ENCODE measurements around the gene SPA17.

Gene SPA17

GRCh38 chr11:124629961-124630360 lies 43.7 kb upstream of the SPA17 start:
- Histone ChIP-seq H3K27ac (ENCODE audit: low read length) (no peak overlapping the region), H3K9me3 (ENCODE audit: insufficient read depth, low read length, severe bottlenecking) (no peaks in the 10 kb centered on the region), H3K79me2 (ENCODE audit: insufficient read depth, low read length) (peaks cover 15% of the 10 kb centered on the region; the same call in 1 of the 2 replicates), H3K4me1 (ENCODE audit: insufficient read depth, low read length) (peaks cover 12% of the 10 kb centered on the region; the same call in 1 of the 2 replicates), H4K20me1 (ENCODE audit: insufficient read depth, low read length) (peaks cover 4% of the 10 kb centered on the region; the same call in 1 of the 2 replicates), H3K36me3 (ENCODE audit: insufficient read depth, low read length) (peaks cover 87% of the 10 kb centered on the region), H3K9ac (ENCODE audit: low read depth, low read length) (no peak overlapping the region), H3K27me3 (ENCODE audit: insufficient read depth, low read length, poor library complexity) (no peaks in the 10 kb centered on the region), H2AFZ (ENCODE audit: low read depth, low read length) (no peak overlapping the region), H3K4me3 (ENCODE audit: low read depth in 1 of 2, low read length in 2 of 2) (no peak overlapping the region), H3K4me2 (ENCODE audit: insufficient read depth, low read length) (no peak overlapping the region)
- DNase-seq (no peak), ATAC-seq (ENCODE audit: insufficient read depth, low read depth) (no peak)
- no peak for TF ChIP-seq EZH2 (IDR thresholded peaks at IDR 0.05; ENCODE audit: borderline replicate concordance, low read depth, low read length, severe bottlenecking)
- TF ChIP-seq CTCF (IDR thresholded peaks at IDR 0.05; ENCODE audit: borderline replicate concordance, extremely low read depth, low read length, poor library complexity, severe bottlenecking): no peak

- Histone ChIP-seq H3K4me2 (ENCODE audit: insufficient read depth, low read length) (no peak overlapping the region), H3K79me2 (ENCODE audit: insufficient read depth, low read length) (no peaks in the 10 kb centered on the region), H3K27ac (ENCODE audit: low read length) (no peak overlapping the region), H3K27me3 (ENCODE audit: insufficient read depth, low read length, poor library complexity) (no peaks in the 10 kb centered on the region), H2AFZ (ENCODE audit: low read depth, low read length) (no peak overlapping the region), H3K9me3 (ENCODE audit: insufficient read depth, low read length, severe bottlenecking) (no peaks in the 10 kb centered on the region), H3K4me1 (ENCODE audit: insufficient read depth, low read length) (no peaks in the 10 kb centered on the region), H3K4me3 (ENCODE audit: low read depth in 1 of 2, low read length in 2 of 2) (no peak overlapping the region), H3K36me3 (ENCODE audit: insufficient read depth, low read length) (peaks cover 81% of the 10 kb centered on the region), H3K9ac (ENCODE audit: low read depth, low read length) (no peak overlapping the region), H4K20me1 (ENCODE audit: insufficient read depth, low read length) (no peaks in the 10 kb centered on the region)
- no peak for ATAC-seq (ENCODE audit: insufficient read depth, low read depth)
- TF ChIP-seq EZH2 (IDR thresholded peaks at IDR 0.05; ENCODE audit: borderline replicate concordance, low read depth, low read length, severe bottlenecking) (no peak), CTCF (IDR thresholded peaks at IDR 0.05; ENCODE audit: borderline replicate concordance, extremely low read depth, low read length, poor library complexity, severe bottlenecking) (no peak)
- DNase-seq: no peak
These were observed 40.3 kb upstream of the SPA17 start for GRCh38 chr11:124633355-124633754.

- DNase-seq: no peak
- H3K4me3 ChIP-seq (ENCODE audit: low read depth in 1 of 2, low read length in 2 of 2): no peak overlapping the region
- H3K9ac ChIP-seq (ENCODE audit: low read depth, low read length): no peak overlapping the region
- H2AFZ ChIP-seq (ENCODE audit: low read depth, low read length): no peak overlapping the region
- no peaks in the 10 kb centered on the region for H3K79me2 ChIP-seq (ENCODE audit: insufficient read depth, low read length)
- H3K27me3 ChIP-seq (ENCODE audit: insufficient read depth, low read length, poor library complexity): no peaks in the 10 kb centered on the region
- H4K20me1 ChIP-seq (ENCODE audit: insufficient read depth, low read length): no peaks in the 10 kb centered on the region
- no peak for ATAC-seq (ENCODE audit: insufficient read depth, low read depth)
- TF ChIP-seq EZH2 (IDR thresholded peaks at IDR 0.05; ENCODE audit: borderline replicate concordance, low read depth, low read length, severe bottlenecking) (no peak), CTCF (IDR thresholded peaks at IDR 0.05; ENCODE audit: borderline replicate concordance, extremely low read depth, low read length, poor library complexity, severe bottlenecking) (no peak)
- H3K27ac ChIP-seq (ENCODE audit: low read length): no peak overlapping the region
- peaks cover 61% of the 10 kb centered on the region for H3K36me3 ChIP-seq (ENCODE audit: insufficient read depth, low read length)
- no peaks in the 10 kb centered on the region for H3K9me3 ChIP-seq (ENCODE audit: insufficient read depth, low read length, severe bottlenecking)
- no peak overlapping the region for H3K4me2 ChIP-seq (ENCODE audit: insufficient read depth, low read length)
- H3K4me1 ChIP-seq (ENCODE audit: insufficient read depth, low read length): no peaks in the 10 kb centered on the region
These were observed 37.8 kb upstream of the SPA17 start for GRCh38 chr11:124635932-124636331.

- ATAC-seq (ENCODE audit: insufficient read depth, low read depth) (no peak), DNase-seq (no peak)
- TF ChIP-seq EZH2 (IDR thresholded peaks at IDR 0.05; ENCODE audit: borderline replicate concordance, low read depth, low read length, severe bottlenecking) (no peak), CTCF (IDR thresholded peaks at IDR 0.05; ENCODE audit: borderline replicate concordance, extremely low read depth, low read length, poor library complexity, severe bottlenecking) (no peak)
- no peaks in the 10 kb centered on the region for H3K27me3 ChIP-seq (ENCODE audit: insufficient read depth, low read length, poor library complexity)
- no peaks in the 10 kb centered on the region for H3K9me3 ChIP-seq (ENCODE audit: insufficient read depth, low read length, severe bottlenecking)
- H3K4me3 ChIP-seq (ENCODE audit: low read depth in 1 of 2, low read length in 2 of 2): no peak overlapping the region
- no peak overlapping the region for H3K27ac ChIP-seq (ENCODE audit: low read length)
- no peak overlapping the region for H3K4me2 ChIP-seq (ENCODE audit: insufficient read depth, low read length)
- no peaks in the 10 kb centered on the region for H4K20me1 ChIP-seq (ENCODE audit: insufficient read depth, low read length)
- no peak overlapping the region for H3K9ac ChIP-seq (ENCODE audit: low read depth, low read length)
- H3K4me1 ChIP-seq (ENCODE audit: insufficient read depth, low read length): peaks cover 2% of the 10 kb centered on the region; the same call in 1 of the 2 replicates
- no peak overlapping the region for H2AFZ ChIP-seq (ENCODE audit: low read depth, low read length)
- peaks cover 36% of the 10 kb centered on the region for H3K36me3 ChIP-seq (ENCODE audit: insufficient read depth, low read length)
- H3K79me2 ChIP-seq (ENCODE audit: insufficient read depth, low read length): no peaks in the 10 kb centered on the region
These were observed 35.2 kb upstream of the SPA17 start for GRCh38 chr11:124638500-124638899.
